ENCODE data around the gene CCDC15.

The CCDC15 gene

GRCh38 chr11:124942466-124943253 lies 11.3 kb upstream of the CCDC15 start:
- no peaks in the 10 kb centered on the region for H3K9me3 ChIP-seq (replicated peaks; ENCODE audit: insufficient read depth, low read length)
- no peaks in the 10 kb centered on the region for H3K79me2 ChIP-seq (ENCODE audit: low read length)
- H3K27ac ChIP-seq (ENCODE audit: low read length): no peak overlapping the region
- H3K4me3 ChIP-seq (ENCODE audit: low read length): no peak overlapping the region
- H4K20me1 ChIP-seq (ENCODE audit: insufficient read depth, low read length): no peaks in the 10 kb centered on the region
- H3F3A ChIP-seq (ENCODE audit: insufficient read depth, low read length): no peaks in the 10 kb centered on the region
- H3K9ac ChIP-seq (ENCODE audit: low read length): no peak overlapping the region
- no peaks in the 10 kb centered on the region for H3K36me3 ChIP-seq (replicated peaks; ENCODE audit: insufficient read depth, low read length)
- no peak overlapping the region for H2AFZ ChIP-seq (ENCODE audit: low read length)
- TF ChIP-seq EZH2phosphoT487 (IDR thresholded peaks at IDR 0.05; ENCODE audit: low read length) (no peak), EZH2 (optimal IDR thresholded peaks at IDR 0.05; ENCODE audit: low read depth, low read length) (no peak)
- TF ChIP-seq, protein P1, sequence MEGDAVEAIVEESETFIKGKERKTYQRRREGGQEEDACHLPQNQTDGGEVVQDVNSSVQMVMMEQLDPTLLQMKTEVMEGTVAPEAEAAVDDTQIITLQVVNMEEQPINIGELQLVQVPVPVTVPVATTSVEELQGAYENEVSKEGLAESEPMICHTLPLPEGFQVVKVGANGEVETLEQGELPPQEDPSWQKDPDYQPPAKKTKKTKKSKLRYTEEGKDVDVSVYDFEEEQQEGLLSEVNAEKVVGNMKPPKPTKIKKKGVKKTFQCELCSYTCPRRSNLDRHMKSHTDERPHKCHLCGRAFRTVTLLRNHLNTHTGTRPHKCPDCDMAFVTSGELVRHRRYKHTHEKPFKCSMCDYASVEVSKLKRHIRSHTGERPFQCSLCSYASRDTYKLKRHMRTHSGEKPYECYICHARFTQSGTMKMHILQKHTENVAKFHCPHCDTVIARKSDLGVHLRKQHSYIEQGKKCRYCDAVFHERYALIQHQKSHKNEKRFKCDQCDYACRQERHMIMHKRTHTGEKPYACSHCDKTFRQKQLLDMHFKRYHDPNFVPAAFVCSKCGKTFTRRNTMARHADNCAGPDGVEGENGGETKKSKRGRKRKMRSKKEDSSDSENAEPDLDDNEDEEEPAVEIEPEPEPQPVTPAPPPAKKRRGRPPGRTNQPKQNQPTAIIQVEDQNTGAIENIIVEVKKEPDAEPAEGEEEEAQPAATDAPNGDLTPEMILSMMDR (IDR thresholded peaks at IDR 0.05; ENCODE audit: low read length): no peak
- H3K4me1 ChIP-seq (ENCODE audit: low read length): no peaks in the 10 kb centered on the region
- DNase-seq: no peak
- H3K4me2 ChIP-seq (ENCODE audit: low read depth, low read length): no peak overlapping the region
- H3K9me2 ChIP-seq (replicated peaks; ENCODE audit: insufficient read depth, low read length): no peaks in the 10 kb centered on the region
- H3K27me3 ChIP-seq (replicated peaks; ENCODE audit: insufficient read depth, low read length): no peaks in the 10 kb centered on the region

DNA sequence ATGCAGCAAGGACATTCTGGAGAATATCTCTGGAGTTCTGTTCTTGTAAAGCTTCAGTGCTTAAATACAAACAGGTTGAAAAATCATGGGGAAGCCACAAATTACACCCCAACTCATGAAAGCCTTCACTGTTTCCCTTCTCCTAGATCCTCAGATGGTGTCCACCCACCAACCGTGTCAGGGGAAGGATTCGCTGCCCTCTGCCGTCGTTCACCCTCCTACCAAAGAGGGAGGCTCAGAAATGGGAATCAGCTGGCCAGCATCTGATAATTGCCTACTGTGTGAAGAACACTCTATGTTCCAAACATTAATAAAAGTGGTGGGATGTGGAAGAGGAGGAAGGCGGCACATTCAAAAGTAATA lies 10.8 kb upstream of the CCDC15 start:
- H3K36me3 ChIP-seq (replicated peaks; ENCODE audit: insufficient read depth, low read length): no peaks in the 10 kb centered on the region
- no peaks in the 10 kb centered on the region for H3K9me2 ChIP-seq (replicated peaks; ENCODE audit: insufficient read depth, low read length)
- no peak overlapping the region for H3K9ac ChIP-seq (ENCODE audit: low read length)
- no peaks in the 10 kb centered on the region for H3F3A ChIP-seq (ENCODE audit: insufficient read depth, low read length)
- H3K79me2 ChIP-seq (ENCODE audit: low read length): no peaks in the 10 kb centered on the region
- DNase-seq: no peak
- no peak overlapping the region for H3K4me2 ChIP-seq (ENCODE audit: low read depth, low read length)
- TF ChIP-seq EZH2phosphoT487 (IDR thresholded peaks at IDR 0.05; ENCODE audit: low read length) (no peak), EZH2 (optimal IDR thresholded peaks at IDR 0.05; ENCODE audit: low read depth, low read length) (no peak)
- TF ChIP-seq, protein P1 (IDR thresholded peaks at IDR 0.05; ENCODE audit: low read length): no peak
- no peak overlapping the region for H3K27ac ChIP-seq (ENCODE audit: low read length)
- no peaks in the 10 kb centered on the region for H3K9me3 ChIP-seq (replicated peaks; ENCODE audit: insufficient read depth, low read length)
- no peak overlapping the region for H2AFZ ChIP-seq (ENCODE audit: low read length)
- no peaks in the 10 kb centered on the region for H3K4me1 ChIP-seq (ENCODE audit: low read length)
- H4K20me1 ChIP-seq (ENCODE audit: insufficient read depth, low read length): no peaks in the 10 kb centered on the region
- H3K4me3 ChIP-seq (ENCODE audit: low read length): no peak overlapping the region
- no peaks in the 10 kb centered on the region for H3K27me3 ChIP-seq (replicated peaks; ENCODE audit: insufficient read depth, low read length)

DNA sequence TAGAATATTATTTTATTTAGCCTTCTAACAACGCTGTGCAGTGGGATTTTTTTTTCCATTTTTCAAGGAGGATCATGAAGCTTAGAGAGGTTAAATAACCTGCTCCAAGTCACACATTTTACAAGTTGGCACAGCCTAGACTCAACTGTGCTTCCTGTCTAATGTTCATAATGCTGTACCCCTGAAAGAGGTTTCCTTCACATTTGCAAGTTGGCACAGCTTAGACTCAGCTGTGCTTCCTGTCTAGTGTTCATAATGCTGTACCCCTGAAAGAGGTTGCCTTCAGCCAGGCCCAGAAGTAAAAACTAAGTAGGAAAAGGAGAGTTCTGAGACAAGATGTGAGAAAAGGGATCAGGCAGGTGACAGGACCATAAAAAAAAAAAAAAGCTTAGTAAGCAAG lies 10.3 kb upstream of the CCDC15 start:
- Histone ChIP-seq H3K27me3 (replicated peaks; ENCODE audit: insufficient read depth, low read length) (no peaks in the 10 kb centered on the region), H3K9me3 (replicated peaks; ENCODE audit: insufficient read depth, low read length) (no peaks in the 10 kb centered on the region), H3K4me2 (ENCODE audit: low read depth, low read length) (no peak overlapping the region), H3K79me2 (ENCODE audit: low read length) (no peaks in the 10 kb centered on the region), H3K4me1 (ENCODE audit: low read length) (no peaks in the 10 kb centered on the region), H3K9me2 (replicated peaks; ENCODE audit: insufficient read depth, low read length) (no peaks in the 10 kb centered on the region), H2AFZ (ENCODE audit: low read length) (no peak overlapping the region), H3K27ac (ENCODE audit: low read length) (no peak overlapping the region), H4K20me1 (ENCODE audit: insufficient read depth, low read length) (no peaks in the 10 kb centered on the region), H3K9ac (ENCODE audit: low read length) (no peak overlapping the region), H3K4me3 (ENCODE audit: low read length) (no peak overlapping the region), H3F3A (ENCODE audit: insufficient read depth, low read length) (no peaks in the 10 kb centered on the region), H3K36me3 (replicated peaks; ENCODE audit: insufficient read depth, low read length) (no peaks in the 10 kb centered on the region)
- no peak for DNase-seq
- TF ChIP-seq EZH2 (optimal IDR thresholded peaks at IDR 0.05; ENCODE audit: low read depth, low read length): no peak

DNA sequence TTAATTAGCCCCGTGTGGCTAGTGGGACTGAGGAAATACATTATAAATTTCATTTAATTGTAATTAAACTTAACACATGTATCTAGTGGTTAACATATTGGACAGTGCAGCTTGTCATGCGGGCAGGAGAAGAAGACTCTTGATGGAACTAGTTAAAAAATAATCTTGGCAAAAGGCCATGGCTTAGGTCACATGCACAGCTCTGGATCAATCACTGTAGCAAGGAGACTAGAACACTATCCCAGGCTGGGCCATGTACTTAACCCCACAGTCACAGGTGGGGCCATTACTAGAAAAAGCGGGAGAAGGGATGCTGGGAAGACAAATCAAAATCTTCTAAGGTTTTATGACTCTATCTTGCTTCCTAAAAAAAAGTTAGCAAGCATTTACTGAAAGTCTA lies 9.4 kb upstream of the CCDC15 start:
- H3K4me1 ChIP-seq (ENCODE audit: low read length): no peaks in the 10 kb centered on the region
- no peaks in the 10 kb centered on the region for H4K20me1 ChIP-seq (ENCODE audit: insufficient read depth, low read length)
- no peak for DNase-seq
- no peaks in the 10 kb centered on the region for H3F3A ChIP-seq (ENCODE audit: insufficient read depth, low read length)
- no peaks in the 10 kb centered on the region for H3K9me3 ChIP-seq (replicated peaks; ENCODE audit: insufficient read depth, low read length)
- no peak overlapping the region for H3K27ac ChIP-seq (ENCODE audit: low read length)
- no peak overlapping the region for H3K9ac ChIP-seq (ENCODE audit: low read length)
- no peaks in the 10 kb centered on the region for H3K9me2 ChIP-seq (replicated peaks; ENCODE audit: insufficient read depth, low read length)
- TF ChIP-seq EZH2phosphoT487 (IDR thresholded peaks at IDR 0.05; ENCODE audit: low read length): no peak
- TF ChIP-seq, protein P1 (IDR thresholded peaks at IDR 0.05; ENCODE audit: low read length): no peak
- H3K4me3 ChIP-seq (ENCODE audit: low read length): no peak overlapping the region
- no peaks in the 10 kb centered on the region for H3K27me3 ChIP-seq (replicated peaks; ENCODE audit: insufficient read depth, low read length)
- no peak overlapping the region for H3K4me2 ChIP-seq (ENCODE audit: low read depth, low read length)
- H3K79me2 ChIP-seq (ENCODE audit: low read length): no peaks in the 10 kb centered on the region
- no peaks in the 10 kb centered on the region for H3K36me3 ChIP-seq (replicated peaks; ENCODE audit: insufficient read depth, low read length)
- H2AFZ ChIP-seq (ENCODE audit: low read length): no peak overlapping the region
